ENCODE measurements around the gene TSHZ2.

The TSHZ2 gene

GRCh38 chr20:53122853-53123252, 150.7 kb downstream of the TSHZ2 start:
- TF ChIP-seq CTCF (IDR thresholded peaks at IDR 0.05): no peak

GRCh38 chr20:53124075-53124551, 152.0 kb downstream of the TSHZ2 start:
- TF ChIP-seq CTCF (IDR thresholded peaks at IDR 0.05): no peak

GRCh38 chr20:53124803-53125202, 152.6 kb downstream of the TSHZ2 start:
- TF ChIP-seq CTCF (IDR thresholded peaks at IDR 0.05): no peak

- no peak for TF ChIP-seq CTCF (IDR thresholded peaks at IDR 0.05)
Measured at GRCh38 chr20:53126185-53126584, 154.0 kb downstream of the TSHZ2 start.

GRCh38 chr20:53127027-53127426, 154.9 kb downstream of the TSHZ2 start:
- no peak for TF ChIP-seq CTCF (IDR thresholded peaks at IDR 0.05)

GRCh38 chr20:53128004-53128403, 155.8 kb downstream of the TSHZ2 start:
- no peak for TF ChIP-seq CTCF (IDR thresholded peaks at IDR 0.05)

GRCh38 chr20:53129563-53129962, 157.4 kb downstream of the TSHZ2 start:
- TF ChIP-seq CTCF (IDR thresholded peaks at IDR 0.05): no peak

- TF ChIP-seq CTCF (IDR thresholded peaks at IDR 0.05): no peak
Measured at GRCh38 chr20:53130795-53131194, 158.6 kb downstream of the TSHZ2 start.
